Neural progenitor cell (in vitro differentiated cells): ENCODE measurements around the gene RASGRF1. TPM values are rescaled to one million over a fixed set of nuclear protein-coding genes. Genes with fewer than 3 reads are reported as not detected.

Source experiments
- DNase-seq: peaks from one replicate; pipeline ENCODE4 v3.0.0-alpha.2; 2016; ENCODE audit warnings: low spot score
- H2AFZ ChIP-seq: fragments of 200-600 bp; sonication (generic); replicated peaks from 2 replicates; pipeline ENCODE4 v1.6.1; 2016; ENCODE audit warnings: antibody characterized with exemption
- H3F3A ChIP-seq: fragments of 200-600 bp; sonication (generic); 2 replicates; pipeline ENCODE4 v1.6.1; 2016; ENCODE audit warnings: antibody characterized with exemption, low read depth
- H3K27ac ChIP-seq: fragments of 200-600 bp; sonication (generic); 2 replicates; pipeline ENCODE4 v1.5.1; 2016; ENCODE audit warnings: mild to moderate bottlenecking
- H3K27me3 ChIP-seq: fragments of 200-600 bp; sonication (generic); 2 replicates; pipeline ENCODE4 v1.6.1; 2016; ENCODE audit warnings: mild to moderate bottlenecking, moderate library complexity
- H3K36me3 ChIP-seq: fragments of 200-600 bp; sonication (generic); 2 replicates; pipeline ENCODE4 v1.5.1; 2016
- H3K4me1 ChIP-seq: fragments of 200-600 bp; sonication (generic); 2 replicates; pipeline ENCODE4 v1.6.1; 2016; ENCODE audit warnings: mixed run types
- H3K4me2 ChIP-seq: fragments of 200-600 bp; sonication (generic); 2 replicates; pipeline ENCODE4 v1.6.1; 2016
- H3K4me3 ChIP-seq: fragments of 200-600 bp; sonication (generic); 2 replicates; pipeline ENCODE4 v1.5.1; 2016
- H3K79me2 ChIP-seq: fragments of 200-600 bp; sonication (generic); 2 replicates; pipeline ENCODE4 v1.6.1; 2016; ENCODE audit warnings: low read depth
- H3K9ac ChIP-seq: fragments of 200-600 bp; sonication (generic); 2 replicates; pipeline ENCODE4 v1.6.1; 2016
- H3K9me3 ChIP-seq: fragments of 200-600 bp; sonication (generic); 2 replicates; pipeline ENCODE4 v1.5.1; 2016; ENCODE audit warnings: low read depth
- H4K20me1 ChIP-seq: fragments of 200-600 bp; sonication (generic); 2 replicates; pipeline ENCODE4 v1.6.1; 2016; ENCODE audit warnings: low read depth
- H3K27ac Mint-ChIP-seq: 3 replicates; pipeline ENCODE4 v1.8.0; 2021; ENCODE audit warnings: mixed read lengths
- H3K27me3 Mint-ChIP-seq: 2 replicates; pipeline ENCODE4 v1.8.0; 2022; ENCODE audit warnings: low read depth, mild to moderate bottlenecking, inconsistent platforms, moderate library complexity, mixed read lengths; ENCODE audit not compliant: insufficient read depth
- H3K36me3 Mint-ChIP-seq: 3 replicates; pipeline ENCODE4 v1.8.0; 2021; ENCODE audit warnings: mixed read lengths
- H3K4me1 Mint-ChIP-seq: 3 replicates; pipeline ENCODE4 v1.8.0; 2021; ENCODE audit warnings: mixed read lengths
- H3K4me3 Mint-ChIP-seq: 3 replicates; pipeline ENCODE4 v1.8.0; 2021; ENCODE audit warnings: mild to moderate bottlenecking, moderate library complexity, mixed read lengths
- H3K9me3 Mint-ChIP-seq: 3 replicates; pipeline ENCODE4 v1.8.0; 2020; ENCODE audit warnings: mixed read lengths
- EZH2 ChIP-seq: fragments of 200-600 bp; sonication (generic); IDR thresholded peaks from 2 replicates; pipeline ENCODE4 v1.6.1; 2017; ENCODE audit warnings: antibody characterized with exemption, mild to moderate bottlenecking, moderate library complexity
- EZH2phosphoT487 ChIP-seq: fragments of 200-600 bp; sonication (generic); IDR thresholded peaks from 2 replicates; pipeline ENCODE4 v1.6.1; 2017; ENCODE audit warnings: antibody characterized with exemption
- total RNA-seq: library from RNA; depleted of rRNA; stranded (reverse); fragments of >200 nt; gene quantifications from 2 replicates; pipeline ENCODE4 v1.2.3, GENCODE V29; 2015; ENCODE audit warnings: low replicate concordance
- TF ChIP-seq, protein P1 (sequence below): fragments of 200-600 bp; sonication (generic); IDR thresholded peaks from 2 replicates; pipeline ENCODE4 v1.5.1; 2017; ENCODE audit warnings: antibody characterized with exemption, mild to moderate bottlenecking

The RASGRF1 gene
- total RNA-seq, 1 donor from 2014 or later, result 0.22 TPM

DNA sequence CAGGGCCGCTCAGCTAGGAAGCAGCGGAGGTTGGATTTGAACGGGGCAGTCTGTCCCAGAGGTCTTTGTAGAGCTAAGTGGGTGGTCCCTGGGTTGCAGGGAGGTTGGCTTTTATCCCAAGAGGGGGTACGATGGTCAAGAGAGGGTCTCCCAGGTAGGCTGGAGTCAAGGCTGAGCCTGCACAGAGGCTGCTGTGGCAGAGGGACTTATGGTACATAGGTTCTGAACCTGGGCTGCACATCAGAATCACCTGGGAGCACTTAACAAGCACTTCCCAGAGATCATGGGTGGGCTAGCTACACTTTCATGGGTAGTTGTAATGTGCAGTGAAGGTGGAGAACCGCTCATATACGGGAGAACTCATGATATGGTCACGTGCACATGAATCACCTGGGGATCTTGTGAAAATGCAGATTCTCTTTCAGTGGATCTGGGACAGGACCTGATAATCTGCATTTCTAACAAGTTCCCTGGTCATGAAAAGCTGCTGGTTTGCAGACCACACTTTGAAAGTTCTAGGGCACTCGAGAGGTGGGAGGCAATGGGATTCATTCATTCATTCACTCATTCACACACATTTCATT is 2.9 kb upstream of the RASGRF1 start:
- peaks cover 11% of the 10 kb centered on the region for H3K4me1 Mint-ChIP-seq
- no peaks in the 10 kb centered on the region for H3K9me3 ChIP-seq
- H3K4me2 ChIP-seq, result no peak overlapping the region
- H3K9ac ChIP-seq, result no peak overlapping the region
- peaks cover 58% of the 10 kb centered on the region for H3K27me3 Mint-ChIP-seq
- TF ChIP-seq EZH2phosphoT487 (no peak), EZH2 (no peak)
- TF ChIP-seq, protein P1, sequence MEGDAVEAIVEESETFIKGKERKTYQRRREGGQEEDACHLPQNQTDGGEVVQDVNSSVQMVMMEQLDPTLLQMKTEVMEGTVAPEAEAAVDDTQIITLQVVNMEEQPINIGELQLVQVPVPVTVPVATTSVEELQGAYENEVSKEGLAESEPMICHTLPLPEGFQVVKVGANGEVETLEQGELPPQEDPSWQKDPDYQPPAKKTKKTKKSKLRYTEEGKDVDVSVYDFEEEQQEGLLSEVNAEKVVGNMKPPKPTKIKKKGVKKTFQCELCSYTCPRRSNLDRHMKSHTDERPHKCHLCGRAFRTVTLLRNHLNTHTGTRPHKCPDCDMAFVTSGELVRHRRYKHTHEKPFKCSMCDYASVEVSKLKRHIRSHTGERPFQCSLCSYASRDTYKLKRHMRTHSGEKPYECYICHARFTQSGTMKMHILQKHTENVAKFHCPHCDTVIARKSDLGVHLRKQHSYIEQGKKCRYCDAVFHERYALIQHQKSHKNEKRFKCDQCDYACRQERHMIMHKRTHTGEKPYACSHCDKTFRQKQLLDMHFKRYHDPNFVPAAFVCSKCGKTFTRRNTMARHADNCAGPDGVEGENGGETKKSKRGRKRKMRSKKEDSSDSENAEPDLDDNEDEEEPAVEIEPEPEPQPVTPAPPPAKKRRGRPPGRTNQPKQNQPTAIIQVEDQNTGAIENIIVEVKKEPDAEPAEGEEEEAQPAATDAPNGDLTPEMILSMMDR, result no peak
- no peak overlapping the region for H3K4me3 Mint-ChIP-seq
- H2AFZ ChIP-seq, result no peak overlapping the region
- H3K4me3 ChIP-seq, result no peak overlapping the region
- H3K4me1 ChIP-seq, result peaks cover 14% of the 10 kb centered on the region
- H3K27me3 ChIP-seq, result peaks cover 100% of the 10 kb centered on the region
- no peaks in the 10 kb centered on the region for H3K36me3 ChIP-seq
- peaks cover 15% of the 10 kb centered on the region for H3F3A ChIP-seq
- no peaks in the 10 kb centered on the region for H3K79me2 ChIP-seq
- DNase-seq, result no peak
- peaks cover 4% of the 10 kb centered on the region for H3K9me3 Mint-ChIP-seq
- H3K27ac ChIP-seq, result no peak overlapping the region
- H4K20me1 ChIP-seq, result peaks cover 38% of the 10 kb centered on the region
- peaks cover 2% of the 10 kb centered on the region for H3K36me3 Mint-ChIP-seq
- H3K27ac Mint-ChIP-seq, result no peak overlapping the region

DNA sequence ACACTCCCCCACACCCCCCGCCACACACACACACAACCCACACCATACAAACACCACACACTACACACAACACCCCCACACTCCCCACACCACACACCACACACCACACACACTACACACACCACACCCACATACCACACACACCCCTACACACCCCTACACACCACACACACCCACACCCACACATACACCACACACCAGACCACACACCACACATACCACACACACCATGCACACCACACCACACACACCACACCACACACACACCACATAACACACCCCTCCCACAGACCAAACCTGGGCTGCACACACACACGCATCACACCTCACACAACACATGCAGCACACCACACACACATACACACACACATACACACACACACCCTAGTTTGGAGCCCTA is 1.8 kb upstream of the RASGRF1 start:
- Mint-ChIP-seq H3K4me3 (peak overlapping the region; percentile 66), H3K9me3 (peaks cover 4% of the 10 kb centered on the region), H3K4me1 (peaks cover 11% of the 10 kb centered on the region), H3K27me3 (peaks cover 68% of the 10 kb centered on the region), H3K27ac (no peak overlapping the region), H3K36me3 (peaks cover 2% of the 10 kb centered on the region)
- H3K4me1 ChIP-seq, result peaks cover 14% of the 10 kb centered on the region
- no peak overlapping the region for H3K27ac ChIP-seq
- H3K9ac ChIP-seq, result no peak overlapping the region
- no peaks in the 10 kb centered on the region for H3K79me2 ChIP-seq
- no peak for DNase-seq
- TF ChIP-seq EZH2 (no peak), EZH2phosphoT487 (no peak)
- TF ChIP-seq, protein P1, result no peak
- H2AFZ ChIP-seq, result no peak overlapping the region
- H3K9me3 ChIP-seq, result no peaks in the 10 kb centered on the region
- H4K20me1 ChIP-seq, result peaks cover 39% of the 10 kb centered on the region
- peaks cover 100% of the 10 kb centered on the region for H3K27me3 ChIP-seq
- peaks cover 15% of the 10 kb centered on the region for H3F3A ChIP-seq
- no peaks in the 10 kb centered on the region for H3K36me3 ChIP-seq
- no peak overlapping the region for H3K4me2 ChIP-seq
- no peak overlapping the region for H3K4me3 ChIP-seq

DNA sequence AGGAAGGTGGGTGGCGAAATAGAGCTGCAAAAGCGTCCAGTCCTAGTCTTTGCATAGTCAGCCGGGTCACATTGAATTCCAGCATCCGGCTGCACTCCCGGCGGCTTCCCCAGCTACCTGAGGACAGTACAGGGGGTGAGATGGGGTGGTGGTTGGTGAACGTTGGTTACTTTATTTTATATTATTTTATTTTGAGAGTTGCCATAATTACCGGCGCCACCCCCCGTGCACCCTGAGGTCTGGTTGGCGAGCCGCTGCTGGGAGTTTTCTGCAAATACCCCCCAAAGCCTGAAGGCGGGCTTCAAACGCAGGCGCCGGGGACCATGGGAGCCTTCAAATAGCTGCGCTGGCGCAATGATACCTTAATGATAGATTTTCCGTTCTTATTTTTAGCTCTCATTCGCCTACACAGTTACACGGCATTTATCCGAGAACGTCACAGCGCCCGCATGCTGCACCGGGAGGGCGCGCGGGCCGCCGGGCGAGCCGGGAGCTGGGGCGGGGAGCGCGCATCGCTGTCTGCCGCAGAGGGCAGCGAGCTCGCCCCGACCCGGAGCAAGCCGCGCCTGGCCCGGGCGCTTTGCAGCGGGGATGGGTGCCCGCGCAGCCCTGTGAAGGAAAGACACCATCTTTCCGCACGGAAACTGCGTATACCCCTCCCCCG is 756 bp upstream of the RASGRF1 start:
- H3K27ac Mint-ChIP-seq, result no peak overlapping the region
- Histone ChIP-seq H3K27me3 (peaks cover 100% of the 10 kb centered on the region), H3K9me3 (no peaks in the 10 kb centered on the region), H3K4me2 (peak overlapping the region; percentile 89), H3K36me3 (no peaks in the 10 kb centered on the region), H3K9ac (no peak overlapping the region), H3F3A (peaks cover 15% of the 10 kb centered on the region), H3K79me2 (no peaks in the 10 kb centered on the region), H4K20me1 (peaks cover 39% of the 10 kb centered on the region), H3K4me1 (peaks cover 14% of the 10 kb centered on the region), H3K4me3 (peak overlapping the region; percentile 52), H2AFZ (no peak overlapping the region), H3K27ac (no peak overlapping the region)
- peak; percentile 75 for DNase-seq
- TF ChIP-seq EZH2phosphoT487, result peak; percentile 61
- TF ChIP-seq, protein P1, result no peak
- peak; percentile 83 for TF ChIP-seq EZH2
- peaks cover 2% of the 10 kb centered on the region for H3K36me3 Mint-ChIP-seq
- H3K27me3 Mint-ChIP-seq, result peaks cover 71% of the 10 kb centered on the region
- H3K4me3 Mint-ChIP-seq, result peak overlapping the region; percentile 81
- peaks cover 11% of the 10 kb centered on the region for H3K4me1 Mint-ChIP-seq
- H3K9me3 Mint-ChIP-seq, result peaks cover 7% of the 10 kb centered on the region
